Activated naive CD8-positive, alpha-beta T cell treated with anti-CD3 and anti-CD28 coated beads for 36 hours (primary cell): ENCODE measurements around the gene DYNC1H1. TPM values are rescaled to one million over a fixed set of nuclear protein-coding genes. Genes with fewer than 3 reads are reported as not detected.
A peak's percentile ranks its signal among the peaks of the same experiment; 100 is the strongest.

Source experiments
- DNase-seq: peaks from one replicate; pipeline ENCODE4 v3.0.0; 2021
- H3K27ac Mint-ChIP-seq: one replicate; pipeline ENCODE4 v1.8.0; 2022; ENCODE audit warnings: mild to moderate bottlenecking, moderate library complexity, mixed read lengths
- H3K27me3 Mint-ChIP-seq: one replicate; pipeline ENCODE4 v1.8.0; 2022; ENCODE audit warnings: mild to moderate bottlenecking, mixed read lengths
- H3K36me3 Mint-ChIP-seq: one replicate; pipeline ENCODE4 v1.8.0; 2021; ENCODE audit warnings: mild to moderate bottlenecking, mixed read lengths
- H3K4me1 Mint-ChIP-seq: one replicate; pipeline ENCODE4 v1.8.0; 2021; ENCODE audit warnings: mixed read lengths
- H3K4me3 Mint-ChIP-seq: one replicate; pipeline ENCODE4 v1.8.0; 2022; ENCODE audit warnings: mild to moderate bottlenecking, moderate library complexity, mixed read lengths
- H3K9me3 Mint-ChIP-seq: one replicate; pipeline ENCODE4 v1.8.0; 2022; ENCODE audit warnings: mixed read lengths
- total RNA-seq, 2 experiments: library from RNA; stranded (reverse); gene quantifications; one replicate each; pipeline ENCODE4 v1.2.3, GENCODE V29; 2021

DYNC1H1 gene
- total RNA-seq, 2 experiments from 2014 or later = 216 to 227 TPM

- Mint-ChIP-seq H3K36me3 (peaks cover 65% of the 10 kb centered on the region), H3K4me1 (peaks cover 59% of the 10 kb centered on the region), H3K9me3 (no peaks in the 10 kb centered on the region), H3K27ac (peak overlapping the region; percentile 93), H3K27me3 (no peaks in the 10 kb centered on the region), H3K4me3 (peak overlapping the region; percentile 85)
- no peak for DNase-seq
Measured at GRCh38 chr14:102085488-102085887, 121.1 kb downstream of the DYNC1H1 start.

- peak; percentile 72 for DNase-seq
- Mint-ChIP-seq H3K27ac (peak overlapping the region; percentile 93), H3K27me3 (no peaks in the 10 kb centered on the region), H3K4me3 (peak overlapping the region; percentile 85), H3K4me1 (peaks cover 53% of the 10 kb centered on the region), H3K36me3 (peaks cover 59% of the 10 kb centered on the region), H3K9me3 (no peaks in the 10 kb centered on the region)
Measured at GRCh38 chr14:102085948-102086708, 121.8 kb downstream of the DYNC1H1 start.

- DNase-seq = no peak
- Mint-ChIP-seq H3K27ac (peak overlapping the region; percentile 89), H3K4me1 (peaks cover 50% of the 10 kb centered on the region), H3K4me3 (peak overlapping the region; percentile 82), H3K9me3 (no peaks in the 10 kb centered on the region), H3K36me3 (peaks cover 55% of the 10 kb centered on the region), H3K27me3 (no peaks in the 10 kb centered on the region)
Measured at GRCh38 chr14:102086709-102086971, 122.3 kb downstream of the DYNC1H1 start.

GRCh38 chr14:102086972-102087761, 122.8 kb downstream of the DYNC1H1 start, which contains the start of gene HSP90AA1:
TSS of gene HSP90AA1 (minus strand) at chr14:102087044. CDS start at chr14:102086378, 666 bp downstream.
- Mint-ChIP-seq H3K27me3 (no peaks in the 10 kb centered on the region), H3K4me1 (peaks cover 45% of the 10 kb centered on the region), H3K27ac (peak within 1 kb of the TSS; percentile 99), H3K9me3 (no peaks in the 10 kb centered on the region), H3K4me3 (peak within 1 kb of the TSS; percentile 95), H3K36me3 (peaks cover 49% of the 10 kb centered on the region)
- peak; percentile 97 for DNase-seq

GRCh38 chr14:102087762-102088011, 123.3 kb downstream of the DYNC1H1 start:
- Mint-ChIP-seq H3K9me3 (no peaks in the 10 kb centered on the region), H3K4me1 (peaks cover 39% of the 10 kb centered on the region), H3K27ac (peak overlapping the region; percentile 99), H3K27me3 (no peaks in the 10 kb centered on the region), H3K36me3 (peaks cover 44% of the 10 kb centered on the region), H3K4me3 (peak overlapping the region; percentile 95)
- DNase-seq = peak; percentile 40

GRCh38 chr14:102088012-102088792, 123.8 kb downstream of the DYNC1H1 start:
- Mint-ChIP-seq H3K4me1 (peaks cover 35% of the 10 kb centered on the region), H3K36me3 (peaks cover 39% of the 10 kb centered on the region), H3K27ac (peak overlapping the region; percentile 99), H3K4me3 (peak overlapping the region; percentile 95), H3K9me3 (no peaks in the 10 kb centered on the region), H3K27me3 (no peaks in the 10 kb centered on the region)
- peak; percentile 74 for DNase-seq

- H3K27me3 Mint-ChIP-seq = no peaks in the 10 kb centered on the region
- no peaks in the 10 kb centered on the region for H3K9me3 Mint-ChIP-seq
- H3K4me3 Mint-ChIP-seq = peak overlapping the region; percentile 95
- H3K36me3 Mint-ChIP-seq = peaks cover 23% of the 10 kb centered on the region
- peaks cover 20% of the 10 kb centered on the region for H3K4me1 Mint-ChIP-seq
- DNase-seq = no peak
- H3K27ac Mint-ChIP-seq = peak overlapping the region; percentile 99
Measured at GRCh38 chr14:102089621-102090343, 125.4 kb downstream of the DYNC1H1 start.

GRCh38 chr14:102090713-102091112, 126.3 kb downstream of the DYNC1H1 start:
- Mint-ChIP-seq H3K27me3 (no peaks in the 10 kb centered on the region), H3K4me3 (no peak overlapping the region), H3K27ac (no peak overlapping the region), H3K4me1 (peaks cover 23% of the 10 kb centered on the region), H3K9me3 (no peaks in the 10 kb centered on the region), H3K36me3 (peaks cover 14% of the 10 kb centered on the region)
- no peak for DNase-seq

GRCh38 chr14:102092806-102093205, 128.4 kb downstream of the DYNC1H1 start:
- Mint-ChIP-seq H3K9me3 (no peaks in the 10 kb centered on the region), H3K4me3 (no peak overlapping the region), H3K27ac (no peak overlapping the region), H3K27me3 (no peaks in the 10 kb centered on the region), H3K4me1 (peaks cover 33% of the 10 kb centered on the region), H3K36me3 (peaks cover 7% of the 10 kb centered on the region)
- no peak for DNase-seq

- DNase-seq = no peak
- Mint-ChIP-seq H3K27me3 (no peaks in the 10 kb centered on the region), H3K4me1 (peaks cover 24% of the 10 kb centered on the region), H3K36me3 (peaks cover 4% of the 10 kb centered on the region), H3K27ac (no peak overlapping the region), H3K4me3 (no peak overlapping the region), H3K9me3 (no peaks in the 10 kb centered on the region)
Measured at GRCh38 chr14:102094101-102094500, 129.7 kb downstream of the DYNC1H1 start.

- H3K27me3 Mint-ChIP-seq = no peaks in the 10 kb centered on the region
- DNase-seq = no peak
- peaks cover 18% of the 10 kb centered on the region for H3K4me1 Mint-ChIP-seq
- no peak overlapping the region for H3K4me3 Mint-ChIP-seq
- H3K27ac Mint-ChIP-seq = no peak overlapping the region
- H3K36me3 Mint-ChIP-seq = no peaks in the 10 kb centered on the region
- H3K9me3 Mint-ChIP-seq = no peaks in the 10 kb centered on the region
Measured at GRCh38 chr14:102095231-102095870, 131.0 kb downstream of the DYNC1H1 start.

GRCh38 chr14:102095871-102096568, 131.6 kb downstream of the DYNC1H1 start:
- Mint-ChIP-seq H3K36me3 (no peaks in the 10 kb centered on the region), H3K4me3 (no peak overlapping the region), H3K27me3 (no peaks in the 10 kb centered on the region), H3K27ac (no peak overlapping the region), H3K4me1 (peaks cover 18% of the 10 kb centered on the region), H3K9me3 (no peaks in the 10 kb centered on the region)
- no peak for DNase-seq

GRCh38 chr14:102096569-102097188, 132.3 kb downstream of the DYNC1H1 start:
- peak; percentile 51 for DNase-seq
- H3K4me3 Mint-ChIP-seq = no peak overlapping the region
- H3K36me3 Mint-ChIP-seq = no peaks in the 10 kb centered on the region
- peaks cover 18% of the 10 kb centered on the region for H3K4me1 Mint-ChIP-seq
- no peaks in the 10 kb centered on the region for H3K9me3 Mint-ChIP-seq
- H3K27me3 Mint-ChIP-seq = no peaks in the 10 kb centered on the region
- no peak overlapping the region for H3K27ac Mint-ChIP-seq
